ENCODE data around the gene ASIP. TPM values are rescaled to one million over a fixed set of nuclear protein-coding genes. Genes with fewer than 3 reads are reported as not detected.
A peak's percentile ranks its signal among the peaks of the same experiment; 100 is the strongest.

The ASIP gene
- total RNA-seq, 4 donors from 2014 or later, result not detected

GRCh38 chr20:34305333-34306230 lies 64.4 kb downstream of the ASIP start:
- TF ChIP-seq, protein P1, sequence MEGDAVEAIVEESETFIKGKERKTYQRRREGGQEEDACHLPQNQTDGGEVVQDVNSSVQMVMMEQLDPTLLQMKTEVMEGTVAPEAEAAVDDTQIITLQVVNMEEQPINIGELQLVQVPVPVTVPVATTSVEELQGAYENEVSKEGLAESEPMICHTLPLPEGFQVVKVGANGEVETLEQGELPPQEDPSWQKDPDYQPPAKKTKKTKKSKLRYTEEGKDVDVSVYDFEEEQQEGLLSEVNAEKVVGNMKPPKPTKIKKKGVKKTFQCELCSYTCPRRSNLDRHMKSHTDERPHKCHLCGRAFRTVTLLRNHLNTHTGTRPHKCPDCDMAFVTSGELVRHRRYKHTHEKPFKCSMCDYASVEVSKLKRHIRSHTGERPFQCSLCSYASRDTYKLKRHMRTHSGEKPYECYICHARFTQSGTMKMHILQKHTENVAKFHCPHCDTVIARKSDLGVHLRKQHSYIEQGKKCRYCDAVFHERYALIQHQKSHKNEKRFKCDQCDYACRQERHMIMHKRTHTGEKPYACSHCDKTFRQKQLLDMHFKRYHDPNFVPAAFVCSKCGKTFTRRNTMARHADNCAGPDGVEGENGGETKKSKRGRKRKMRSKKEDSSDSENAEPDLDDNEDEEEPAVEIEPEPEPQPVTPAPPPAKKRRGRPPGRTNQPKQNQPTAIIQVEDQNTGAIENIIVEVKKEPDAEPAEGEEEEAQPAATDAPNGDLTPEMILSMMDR (IDR thresholded peaks at IDR 0.05), result no peak
- DNase-seq (ENCODE audit: low spot score) (no peak), ATAC-seq (ENCODE audit: low FRiP score) (no peak)

DNA sequence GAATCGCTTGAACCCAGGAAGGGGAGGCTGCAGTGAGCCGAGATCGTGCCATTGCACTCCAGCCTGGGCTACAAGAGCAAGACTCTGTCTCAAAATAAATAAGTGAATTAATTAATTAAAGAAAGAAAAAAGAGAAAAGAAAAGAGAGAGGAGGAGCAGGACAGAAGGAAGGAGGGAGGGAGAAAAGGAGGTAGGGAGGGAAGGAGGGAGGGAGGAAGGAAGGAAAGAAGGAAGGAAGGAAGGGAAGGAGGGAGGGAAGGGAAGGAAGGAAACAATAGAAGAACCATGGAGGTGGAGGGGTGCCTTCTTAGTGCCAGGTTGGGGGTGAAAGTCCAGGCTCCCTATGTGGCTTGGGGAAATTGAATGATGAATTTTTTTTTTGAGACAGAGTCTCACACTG lies 68.5 kb downstream of the ASIP start:
- DNase-seq (ENCODE audit: low spot score) (no peak), ATAC-seq (ENCODE audit: low FRiP score) (no peak)
- TF ChIP-seq, protein P1 (IDR thresholded peaks at IDR 0.05), result no peak

DNA sequence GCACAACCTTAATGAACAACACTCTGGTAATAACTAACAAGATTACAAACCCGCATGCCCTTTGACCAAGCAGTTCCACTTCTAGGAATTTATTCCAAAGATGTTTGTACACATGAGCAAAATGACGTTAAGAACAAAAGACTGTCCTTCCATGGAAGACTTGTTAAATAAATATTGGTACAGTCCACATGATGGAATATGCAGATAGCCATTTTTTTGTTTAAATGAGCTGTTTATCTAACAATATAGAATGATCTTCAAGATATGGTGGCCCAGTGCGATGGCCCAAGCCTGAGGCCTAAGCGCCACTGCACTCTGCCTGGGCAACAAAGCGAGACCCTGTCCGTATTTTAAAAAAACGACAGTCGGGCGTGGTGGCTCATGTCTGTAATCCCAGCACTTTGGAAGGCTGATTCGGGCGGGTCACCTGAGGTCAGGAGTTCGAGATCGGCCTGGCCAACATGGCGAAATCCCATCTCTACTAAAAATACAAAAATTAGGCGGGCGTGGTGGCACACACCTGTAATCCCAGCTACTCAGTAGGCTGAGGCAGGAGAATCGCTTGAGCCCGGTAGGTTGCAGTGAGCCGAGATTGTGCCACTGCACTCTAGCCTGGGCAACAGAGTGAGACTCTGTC lies 69.4 kb downstream of the ASIP start:
- TF ChIP-seq, protein P1 (IDR thresholded peaks at IDR 0.05), result no peak
- DNase-seq (ENCODE audit: low spot score) (no peak), ATAC-seq (ENCODE audit: low FRiP score) (no peak)

- DNase-seq (ENCODE audit: low spot score), result no peak
- peak; percentile 27 for ATAC-seq (ENCODE audit: low FRiP score)
- TF ChIP-seq, protein P1 (IDR thresholded peaks at IDR 0.05), result no peak
Measured at GRCh38 chr20:34311118-34312023, 70.1 kb downstream of the ASIP start.

GRCh38 chr20:34312024-34312460 lies 70.8 kb downstream of the ASIP start:
- TF ChIP-seq, protein P1 (IDR thresholded peaks at IDR 0.05), result no peak
- peak; percentile 30 for ATAC-seq (ENCODE audit: low FRiP score)
- DNase-seq (ENCODE audit: low spot score), result no peak

- TF ChIP-seq, protein P1 (IDR thresholded peaks at IDR 0.05), result peak in 2 of 3 donors; percentile 96 to 98
- DNase-seq (ENCODE audit: low spot score) (peak; percentile 61), ATAC-seq (ENCODE audit: low FRiP score) (peak; percentile 94)
Measured at GRCh38 chr20:34312544-34313217, 71.5 kb downstream of the ASIP start.

Measured in omental fat pad (tissue), 4 donors.